ENCODE measurements around the gene CACNA1C. TPM values are rescaled to one million over a fixed set of nuclear protein-coding genes. Genes with fewer than 3 reads are reported as not detected.

Gene CACNA1C
- total and polyA plus RNA-seq, 5 donors from 2014 or later: 0.02 to 0.14 (median 0.10) TPM

DNA sequence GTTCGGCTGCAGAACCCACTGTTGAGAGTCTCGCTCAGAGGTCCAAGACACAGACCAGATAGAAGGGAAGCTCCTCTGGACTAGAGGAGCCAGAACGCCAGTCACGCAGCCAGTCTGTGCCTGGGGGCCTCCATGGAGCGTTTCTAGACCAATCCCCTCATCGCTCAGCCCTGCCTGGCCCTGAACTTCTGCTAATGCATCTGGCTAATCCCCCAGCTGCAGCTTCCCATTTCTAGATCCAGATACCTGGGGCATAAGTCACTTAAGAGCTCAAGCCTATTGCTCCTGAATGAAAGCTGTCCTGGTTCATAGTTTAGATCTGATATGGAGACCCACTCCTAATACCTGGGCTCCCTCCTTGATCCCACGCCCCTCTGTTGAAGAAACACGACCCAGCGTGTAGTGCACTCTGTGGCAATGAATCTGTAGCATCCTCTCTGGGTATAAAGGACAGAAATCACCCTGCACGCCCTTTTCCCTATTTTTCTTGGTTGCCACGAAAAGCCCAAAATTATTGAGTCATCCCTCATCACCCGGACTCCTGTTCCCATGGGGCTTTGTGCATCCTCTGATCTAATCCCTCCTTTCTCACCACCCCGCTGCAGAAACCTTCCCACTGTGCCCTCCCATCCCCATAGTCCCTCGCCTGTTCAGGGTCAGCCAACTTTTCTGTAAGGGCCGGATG is 400.4 kb downstream of the CACNA1C start:
- no peaks in the 10 kb centered on the region for H3K4me1 Mint-ChIP-seq
- H3K36me3 Mint-ChIP-seq: no peaks in the 10 kb centered on the region
- no peaks in the 10 kb centered on the region for H3K27me3 Mint-ChIP-seq
- no peak for ATAC-seq (ENCODE audit: low read depth in 2 of 2)
- no peak overlapping the region for H3K4me3 ChIP-seq (ENCODE audit: low read depth, low read length)
- H3K4me3 Mint-ChIP-seq: no peak overlapping the region
- DNase-seq: no peak
- peak overlapping the region in 1 of 3 donors; percentile 57 for H3K27ac Mint-ChIP-seq
- no peaks in the 10 kb centered on the region for H3K36me3 ChIP-seq (ENCODE audit: control insufficient read depth, insufficient read depth, low read length)
- H3K9me3 ChIP-seq (ENCODE audit: control insufficient read depth in 2 of 2, low read length in 2 of 2): no peaks in the 10 kb centered on the region
- no peak overlapping the region for H3K27ac ChIP-seq (ENCODE audit: insufficient read depth, low read length, poor library complexity, severe bottlenecking)
- no peaks in the 10 kb centered on the region for H3K4me1 ChIP-seq (ENCODE audit: control insufficient read depth, insufficient read depth, low read length, poor library complexity, severe bottlenecking)
- H3K9me3 Mint-ChIP-seq: no peaks in the 10 kb centered on the region
- H3K27me3 ChIP-seq (ENCODE audit: control insufficient read depth, insufficient read depth, low read length): no peaks in the 10 kb centered on the region

DNA sequence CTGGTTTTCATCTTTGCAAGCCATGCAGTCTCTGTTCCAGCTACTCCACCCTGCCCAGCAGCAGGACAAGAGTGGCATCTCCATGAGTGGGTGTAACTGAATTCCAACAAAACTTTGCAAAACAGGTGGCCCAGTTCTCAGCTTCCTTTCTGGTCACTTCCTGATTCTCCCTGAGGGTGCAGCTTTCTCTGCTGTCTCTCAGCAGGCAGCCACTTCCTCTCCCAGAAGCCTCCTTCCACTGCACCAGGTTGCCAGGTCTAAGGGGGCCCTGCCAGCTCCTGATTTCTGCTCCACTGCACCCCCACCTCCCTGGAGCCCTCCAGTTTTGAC is 400.9 kb downstream of the CACNA1C start:
- H3K4me1 Mint-ChIP-seq: no peaks in the 10 kb centered on the region
- Histone ChIP-seq H3K27ac (ENCODE audit: insufficient read depth, low read length, poor library complexity, severe bottlenecking) (no peak overlapping the region), H3K9me3 (ENCODE audit: control insufficient read depth in 2 of 2, low read length in 2 of 2) (no peaks in the 10 kb centered on the region), H3K4me3 (ENCODE audit: low read depth, low read length) (no peak overlapping the region), H3K36me3 (ENCODE audit: control insufficient read depth, insufficient read depth, low read length) (no peaks in the 10 kb centered on the region), H3K4me1 (ENCODE audit: control insufficient read depth, insufficient read depth, low read length, poor library complexity, severe bottlenecking) (no peaks in the 10 kb centered on the region), H3K27me3 (ENCODE audit: control insufficient read depth, insufficient read depth, low read length) (no peaks in the 10 kb centered on the region)
- no peaks in the 10 kb centered on the region for H3K36me3 Mint-ChIP-seq
- H3K27ac Mint-ChIP-seq: no peak overlapping the region
- ATAC-seq (ENCODE audit: low read depth in 2 of 2) (no peak), DNase-seq (no peak)
- no peaks in the 10 kb centered on the region for H3K27me3 Mint-ChIP-seq
- H3K9me3 Mint-ChIP-seq: no peaks in the 10 kb centered on the region
- H3K4me3 Mint-ChIP-seq: no peak overlapping the region

DNA sequence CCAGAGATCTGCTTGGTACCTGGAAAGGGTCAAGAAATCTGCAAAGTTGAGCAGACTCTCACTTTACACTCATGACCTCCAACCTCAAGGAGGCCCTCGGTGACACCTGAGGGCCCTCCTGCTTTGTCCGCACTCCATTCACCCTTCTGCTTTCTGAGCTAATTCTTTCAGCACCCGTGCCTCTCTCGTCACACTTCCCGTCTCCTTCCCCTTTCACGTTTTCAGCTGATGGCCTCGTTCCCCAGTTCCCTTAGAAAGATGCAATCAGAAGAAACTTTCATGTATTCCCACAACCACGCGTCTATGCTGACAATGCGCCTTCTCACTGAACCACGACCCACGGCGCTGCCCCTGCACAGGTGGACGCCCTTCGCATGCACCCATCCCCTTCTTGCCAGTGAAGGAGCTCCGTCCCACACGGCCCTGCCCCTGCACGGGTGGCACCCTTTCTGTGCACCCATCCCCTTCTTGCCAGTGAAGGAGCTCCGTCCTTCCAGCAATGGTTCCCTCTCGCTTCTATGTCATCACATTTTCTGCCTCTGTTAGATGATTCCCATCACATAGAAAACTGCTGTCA is 401.9 kb downstream of the CACNA1C start:
- H3K27ac Mint-ChIP-seq: no peak overlapping the region
- no peaks in the 10 kb centered on the region for H3K4me1 ChIP-seq (ENCODE audit: control insufficient read depth, insufficient read depth, low read length, poor library complexity, severe bottlenecking)
- H3K27me3 Mint-ChIP-seq: no peaks in the 10 kb centered on the region
- H3K27ac ChIP-seq (ENCODE audit: insufficient read depth, low read length, poor library complexity, severe bottlenecking): no peak overlapping the region
- no peaks in the 10 kb centered on the region for H3K27me3 ChIP-seq (ENCODE audit: control insufficient read depth, insufficient read depth, low read length)
- H3K4me3 Mint-ChIP-seq: no peak overlapping the region
- no peaks in the 10 kb centered on the region for H3K36me3 Mint-ChIP-seq
- H3K4me3 ChIP-seq (ENCODE audit: low read depth, low read length): no peak overlapping the region
- no peaks in the 10 kb centered on the region for H3K4me1 Mint-ChIP-seq
- H3K9me3 Mint-ChIP-seq: no peaks in the 10 kb centered on the region
- H3K9me3 ChIP-seq (ENCODE audit: control insufficient read depth in 2 of 2, low read length in 2 of 2): no peaks in the 10 kb centered on the region
- H3K36me3 ChIP-seq (ENCODE audit: control insufficient read depth, insufficient read depth, low read length): no peaks in the 10 kb centered on the region
- ATAC-seq (ENCODE audit: low read depth in 2 of 2) (no peak), DNase-seq (no peak)

DNA sequence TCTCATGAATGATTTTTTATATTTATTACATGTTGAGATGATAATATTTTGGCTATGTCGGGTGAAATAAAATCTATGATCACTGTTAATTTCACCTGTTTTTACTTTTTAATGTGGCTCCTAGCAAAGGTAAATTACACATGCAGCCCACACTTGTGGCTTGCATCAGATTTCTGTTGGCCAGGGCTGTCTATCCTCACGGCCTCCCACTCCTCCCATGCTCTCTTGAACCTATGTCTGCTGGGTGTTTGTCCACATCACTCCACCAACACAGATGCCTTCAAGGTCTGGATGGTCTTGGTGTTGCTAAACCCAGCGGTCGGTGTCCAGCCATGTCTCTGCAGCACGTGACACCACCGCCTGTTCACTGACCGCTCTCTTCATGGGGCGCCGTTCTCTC is 402.6 kb downstream of the CACNA1C start:
- DNase-seq (no peak), ATAC-seq (ENCODE audit: low read depth in 2 of 2) (no peak)
- Mint-ChIP-seq H3K27me3 (no peaks in the 10 kb centered on the region), H3K27ac (no peak overlapping the region), H3K36me3 (no peaks in the 10 kb centered on the region), H3K4me1 (no peaks in the 10 kb centered on the region), H3K4me3 (no peak overlapping the region), H3K9me3 (no peaks in the 10 kb centered on the region)
- H3K4me3 ChIP-seq (ENCODE audit: low read depth, low read length): no peak overlapping the region
- no peaks in the 10 kb centered on the region for H3K9me3 ChIP-seq (ENCODE audit: control insufficient read depth in 2 of 2, low read length in 2 of 2)
- H3K27ac ChIP-seq (ENCODE audit: insufficient read depth, low read length, poor library complexity, severe bottlenecking): no peak overlapping the region
- H3K36me3 ChIP-seq (ENCODE audit: control insufficient read depth, insufficient read depth, low read length): no peaks in the 10 kb centered on the region
- no peaks in the 10 kb centered on the region for H3K4me1 ChIP-seq (ENCODE audit: control insufficient read depth, insufficient read depth, low read length, poor library complexity, severe bottlenecking)
- no peaks in the 10 kb centered on the region for H3K27me3 ChIP-seq (ENCODE audit: control insufficient read depth, insufficient read depth, low read length)

DNA sequence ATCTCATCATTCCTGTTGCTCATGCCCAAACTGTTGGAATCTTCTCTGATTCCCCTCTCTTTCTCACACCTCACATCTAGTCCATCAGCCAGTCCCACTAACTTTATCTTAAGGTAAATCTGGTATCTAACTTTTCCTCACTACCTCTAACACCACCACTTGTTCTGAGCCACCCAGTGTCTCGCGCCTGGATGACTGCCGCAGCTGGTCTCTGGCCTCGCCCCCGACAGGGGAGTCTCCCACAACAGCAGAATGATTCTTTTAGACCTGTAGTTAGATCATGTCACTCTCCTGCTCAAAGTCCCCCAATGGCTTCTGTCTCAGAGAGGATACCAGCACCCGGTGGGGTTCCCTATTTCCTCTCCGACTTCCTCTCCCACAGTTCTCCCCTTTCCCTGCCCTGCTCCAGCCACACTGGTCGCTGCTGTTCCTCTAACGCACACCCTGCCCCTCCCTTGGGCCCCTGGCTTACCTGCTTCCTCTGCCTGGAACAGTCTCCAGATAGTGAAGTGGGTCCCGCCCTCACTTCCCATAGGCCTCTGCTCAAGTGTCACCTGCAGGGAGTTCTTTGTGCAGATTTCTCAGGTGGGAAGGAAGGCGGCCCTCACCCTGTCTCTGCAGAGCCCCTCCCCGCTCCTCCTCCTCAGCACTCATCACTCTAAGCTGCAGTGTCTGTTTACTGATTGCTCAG is 403.5 kb downstream of the CACNA1C start:
- no peaks in the 10 kb centered on the region for H3K36me3 Mint-ChIP-seq
- H3K27me3 ChIP-seq (ENCODE audit: control insufficient read depth, insufficient read depth, low read length): no peaks in the 10 kb centered on the region
- no peaks in the 10 kb centered on the region for H3K4me1 Mint-ChIP-seq
- DNase-seq: no peak
- H3K36me3 ChIP-seq (ENCODE audit: control insufficient read depth, insufficient read depth, low read length): no peaks in the 10 kb centered on the region
- no peak overlapping the region for H3K4me3 ChIP-seq (ENCODE audit: low read depth, low read length)
- no peak overlapping the region for H3K27ac ChIP-seq (ENCODE audit: insufficient read depth, low read length, poor library complexity, severe bottlenecking)
- H3K27me3 Mint-ChIP-seq: no peaks in the 10 kb centered on the region
- H3K4me3 Mint-ChIP-seq: no peak overlapping the region
- no peak overlapping the region for H3K27ac Mint-ChIP-seq
- no peaks in the 10 kb centered on the region for H3K4me1 ChIP-seq (ENCODE audit: control insufficient read depth, insufficient read depth, low read length, poor library complexity, severe bottlenecking)
- no peaks in the 10 kb centered on the region for H3K9me3 ChIP-seq (ENCODE audit: control insufficient read depth in 2 of 2, low read length in 2 of 2)
- no peaks in the 10 kb centered on the region for H3K9me3 Mint-ChIP-seq
- ATAC-seq (ENCODE audit: low read depth in 2 of 2): no peak

DNA sequence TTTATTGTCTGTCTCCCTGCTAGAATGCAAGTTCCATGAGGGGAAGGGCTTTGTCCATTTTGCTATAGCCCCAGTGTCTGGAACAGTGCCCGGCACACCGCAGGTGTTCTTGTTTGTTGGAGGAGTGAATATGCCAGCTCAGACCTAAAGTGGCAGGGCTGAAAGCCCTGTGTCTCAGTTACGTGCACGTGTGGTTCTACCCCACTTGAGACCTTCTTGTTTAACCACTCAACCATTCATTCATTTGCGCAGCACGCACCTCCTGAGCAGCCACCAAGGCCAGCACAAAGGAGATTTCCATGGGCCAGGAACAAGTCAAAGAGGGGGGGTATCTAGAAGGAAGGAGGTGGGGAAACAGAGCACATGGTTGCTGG is 404.0 kb downstream of the CACNA1C start:
- Mint-ChIP-seq H3K27me3 (no peaks in the 10 kb centered on the region), H3K4me1 (no peaks in the 10 kb centered on the region), H3K36me3 (no peaks in the 10 kb centered on the region), H3K4me3 (no peak overlapping the region), H3K9me3 (no peaks in the 10 kb centered on the region), H3K27ac (no peak overlapping the region)
- no peaks in the 10 kb centered on the region for H3K36me3 ChIP-seq (ENCODE audit: control insufficient read depth, insufficient read depth, low read length)
- no peak overlapping the region for H3K4me3 ChIP-seq (ENCODE audit: low read depth, low read length)
- DNase-seq: no peak
- H3K4me1 ChIP-seq (ENCODE audit: control insufficient read depth, insufficient read depth, low read length, poor library complexity, severe bottlenecking): no peaks in the 10 kb centered on the region
- no peak overlapping the region for H3K27ac ChIP-seq (ENCODE audit: insufficient read depth, low read length, poor library complexity, severe bottlenecking)
- no peaks in the 10 kb centered on the region for H3K27me3 ChIP-seq (ENCODE audit: control insufficient read depth, insufficient read depth, low read length)
- ATAC-seq (ENCODE audit: low read depth in 2 of 2): no peak
- no peaks in the 10 kb centered on the region for H3K9me3 ChIP-seq (ENCODE audit: control insufficient read depth in 2 of 2, low read length in 2 of 2)

DNA sequence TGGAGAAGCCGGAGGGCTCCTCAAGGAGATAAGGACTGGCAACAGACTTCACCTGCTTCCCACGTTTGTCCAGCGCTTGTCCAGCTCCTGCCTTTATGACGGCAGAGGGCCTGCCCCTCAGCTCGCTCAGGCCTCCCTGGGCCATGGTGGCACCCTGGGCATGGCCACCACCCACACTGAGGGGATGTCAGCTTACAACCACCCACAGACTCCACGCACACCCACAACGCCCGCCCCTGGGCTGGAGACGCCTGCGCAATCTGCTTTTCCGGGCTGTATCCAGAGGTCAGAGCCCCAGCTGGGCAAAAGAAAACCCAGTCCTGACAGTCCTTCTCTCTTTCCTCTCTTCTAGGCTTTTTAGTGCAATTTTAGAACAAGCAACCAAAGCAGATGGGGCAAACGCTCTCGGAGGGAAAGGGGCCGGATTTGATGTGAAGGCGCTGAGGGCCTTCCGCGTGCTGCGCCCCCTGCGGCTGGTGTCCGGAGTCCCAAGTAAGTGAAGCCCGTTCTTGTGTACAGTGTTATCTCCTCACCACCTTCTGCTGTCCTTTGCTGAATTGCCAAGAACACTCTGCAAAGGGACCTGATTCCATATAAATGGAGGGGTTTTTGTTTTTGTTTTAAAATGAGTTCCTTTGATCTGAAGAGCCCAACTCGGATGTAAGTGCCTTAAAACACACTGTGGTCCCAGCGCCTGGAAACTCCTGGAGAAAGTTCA is 404.6 kb downstream of the CACNA1C start:
- no peaks in the 10 kb centered on the region for H3K36me3 ChIP-seq (ENCODE audit: control insufficient read depth, insufficient read depth, low read length)
- H3K27me3 ChIP-seq (ENCODE audit: control insufficient read depth, insufficient read depth, low read length): no peaks in the 10 kb centered on the region
- no peak for ATAC-seq (ENCODE audit: low read depth in 2 of 2)
- DNase-seq: no peak
- H3K4me1 Mint-ChIP-seq: no peaks in the 10 kb centered on the region
- peaks cover 0 to 3% (median 0%) of the 10 kb centered on the region in 7 donors for H3K9me3 Mint-ChIP-seq
- no peaks in the 10 kb centered on the region for H3K4me1 ChIP-seq (ENCODE audit: control insufficient read depth, insufficient read depth, low read length, poor library complexity, severe bottlenecking)
- no peaks in the 10 kb centered on the region for H3K36me3 Mint-ChIP-seq
- no peak overlapping the region for H3K4me3 ChIP-seq (ENCODE audit: low read depth, low read length)
- H3K9me3 ChIP-seq (ENCODE audit: control insufficient read depth in 2 of 2, low read length in 2 of 2): no peaks in the 10 kb centered on the region
- H3K27ac Mint-ChIP-seq: no peak overlapping the region
- H3K4me3 Mint-ChIP-seq: no peak overlapping the region
- no peaks in the 10 kb centered on the region for H3K27me3 Mint-ChIP-seq
- no peak overlapping the region for H3K27ac ChIP-seq (ENCODE audit: insufficient read depth, low read length, poor library complexity, severe bottlenecking)
